Measurements from ENCODE around the gene RETREG2. TPM values are rescaled to one million over a fixed set of nuclear protein-coding genes. Genes with fewer than 3 reads are reported as not detected.

Gene RETREG2
- total RNA-seq (2021; ENCODE audit: unreplicated experiment) = 106 TPM
- polyA plus RNA-seq (2012; ENCODE audit: insufficient read length) = 107 TPM
- Bru-seq, nascent RNA = percentile 81 among the genes with signal in this experiment
- BruChase-seq, experiment 1, labeled RNA remaining after a 2-hour chase = percentile 93 among the genes with signal in this experiment
- percentile 97 among the genes with signal in this experiment for BruChase-seq, experiment 2, labeled RNA remaining after a 6-hour chase
- long read RNA-seq, full-length matches to known transcripts = 48 of 164 reads
- long read RNA-seq, partial matches to known transcripts = 8 of 164 reads
- long read RNA-seq, other reads (novel, unspliced or antisense) = 108 of 164 reads

GRCh38 chr2:219177552-219178376, at the start of gene RETREG2:
Gene RETREG2 (plus strand): TSS chr2:219178275. CDS start chr2:219178353, 78 bp downstream.
- H3K27ac ChIP-seq (ENCODE audit: low read length) = peak within 1 kb of the TSS; percentile 98
- DNase-seq (ENCODE audit: low read depth, low spot score) = peak; percentile 92
- TF ChIP-seq SIN3A (IDR thresholded peaks at IDR 0.05; ENCODE audit: borderline replicate concordance, insufficient read depth, low read depth, low read length) (peak; percentile 94; the same call in 1 of the 2 replicates), REST (IDR thresholded peaks at IDR 0.05; ENCODE audit: insufficient read depth in 1 of 2, low read depth in 2 of 2, low read length in 1 of 2) (no peak), TCF7L2 (IDR thresholded peaks at IDR 0.05; ENCODE audit: low read depth, low read length) (no peak), POLR2AphosphoS5 (IDR thresholded peaks at IDR 0.05; ENCODE audit: low read depth, low read length) (peak; percentile 98), CTCF (IDR thresholded peaks at IDR 0.05) (peak; percentile 80)
- H3K4me1 ChIP-seq (ENCODE audit: control insufficient read depth, insufficient read depth, low read length) = peaks cover 10% of the 10 kb centered on the region
- H3K27me3 ChIP-seq (ENCODE audit: control insufficient read depth, insufficient read depth, low read length) = no peaks in the 10 kb centered on the region
- peaks cover 20% of the 10 kb centered on the region for H3K36me3 ChIP-seq (ENCODE audit: control insufficient read depth, insufficient read depth, low read length)
- TSS peak; percentile 45 for BruUV-seq (replicated peaks)
- H3K9me3 ChIP-seq (ENCODE audit: control insufficient read depth, insufficient read depth, low read depth, low read length) = no peaks in the 10 kb centered on the region
- intact Hi-C loops (cut with micrococcal nuclease; ENCODE audit: unreplicated experiment) (no loop called here), in situ Hi-C loops (cut with HindIII; ENCODE audit: low pct_unique_long_range_greater_than_20kb, low sequenced_read_pairs) (no loop called here)
- ChIA-PET POLR2A (no interaction called here), CTCF (no interaction called here)
- peak; percentile 85 for ATAC-seq
- peak within 1 kb of the TSS; percentile 66 to 88 for H3K4me3 ChIP-seq (ENCODE audit: low read depth in 2 of 2, low read length in 2 of 2)

- Histone ChIP-seq H3K4me3 (ENCODE audit: low read depth in 2 of 2, low read length in 2 of 2) (no peak overlapping the region), H3K4me1 (ENCODE audit: control insufficient read depth, insufficient read depth, low read length) (peaks cover 5% of the 10 kb centered on the region), H3K27me3 (ENCODE audit: control insufficient read depth, insufficient read depth, low read length) (no peaks in the 10 kb centered on the region), H3K9me3 (ENCODE audit: control insufficient read depth, insufficient read depth, low read depth, low read length) (no peaks in the 10 kb centered on the region), H3K36me3 (ENCODE audit: control insufficient read depth, insufficient read depth, low read length) (no peaks in the 10 kb centered on the region), H3K27ac (ENCODE audit: low read length) (no peak overlapping the region)
- in situ Hi-C loops (cut with HindIII; ENCODE audit: low pct_unique_long_range_greater_than_20kb, low sequenced_read_pairs) (no loop called here), intact Hi-C loops (cut with micrococcal nuclease; ENCODE audit: unreplicated experiment) (no loop called here)
- ATAC-seq = no peak
- DNase-seq (ENCODE audit: low read depth, low spot score) = no peak
- CTCF ChIA-PET = no interaction called here
- no TSS peak for BruUV-seq (replicated peaks)
- TF ChIP-seq TCF7L2 (IDR thresholded peaks at IDR 0.05; ENCODE audit: low read depth, low read length) = no peak
- TF ChIP-seq CTCF (IDR thresholded peaks at IDR 0.05) = no peak
- TF ChIP-seq SIN3A (IDR thresholded peaks at IDR 0.05; ENCODE audit: borderline replicate concordance, insufficient read depth, low read depth, low read length) = no peak
- TF ChIP-seq POLR2AphosphoS5 (IDR thresholded peaks at IDR 0.05; ENCODE audit: low read depth, low read length) = no peak
- no peak for TF ChIP-seq REST (IDR thresholded peaks at IDR 0.05; ENCODE audit: insufficient read depth in 1 of 2, low read depth in 2 of 2, low read length in 1 of 2)
- POLR2A ChIA-PET = no interaction called here
Observed at GRCh38 chr2:219128396-219128795, 49.7 kb upstream of the RETREG2 start.

Data from Panc1 (cell line).